ENCODE results near the gene TMSB10.

The TMSB10 gene

DNA sequence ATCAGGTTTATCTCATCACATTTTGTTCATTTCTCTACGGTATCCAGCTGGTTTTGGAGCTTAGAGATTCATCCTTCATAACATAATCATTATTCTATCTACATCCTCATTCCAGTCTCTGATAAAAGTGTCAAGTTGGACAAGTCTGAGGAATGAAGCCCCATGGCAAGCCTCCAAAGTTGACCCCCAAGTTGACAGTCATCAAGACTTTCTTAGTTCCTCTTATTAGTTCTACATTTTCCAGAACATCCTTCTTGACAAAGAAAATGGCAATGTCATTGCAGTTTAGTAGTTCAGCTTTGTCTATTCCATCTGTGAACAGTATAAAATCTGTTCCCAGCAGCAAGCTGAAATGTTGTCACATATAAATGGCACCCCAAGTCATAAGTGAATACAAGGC is 4.5 kb upstream of the TMSB10 start:
- Histone ChIP-seq H3K36me3 (ENCODE audit: control insufficient read depth in 4 of 4, insufficient read depth in 4 of 4, low read length in 3 of 4) (no peaks in the 10 kb centered on the region), H3K9me3 (ENCODE audit: control extremely low read depth in 1 of 5, control insufficient read depth in 4 of 5, insufficient read depth in 2 of 5, low read depth in 1 of 5, low read length in 4 of 5) (no peaks in the 10 kb centered on the region), H3K27ac (ENCODE audit: insufficient read depth in 1 of 2, low read depth in 1 of 2, low read length in 2 of 2, poor library complexity in 1 of 2, severe bottlenecking in 2 of 2) (no peak overlapping the region), H3K27me3 (replicated peaks in 2 of 5; ENCODE audit: control insufficient read depth in 4 of 5, insufficient read depth in 5 of 5, low read length in 4 of 5) (no peaks in the 10 kb centered on the region), H3K4me3 (ENCODE audit: control insufficient read depth in 1 of 7, extremely low read depth in 1 of 7, insufficient read depth in 4 of 7, low read depth in 2 of 7, low read length in 6 of 7) (no peak overlapping the region), H3K4me1 (ENCODE audit: control extremely low read depth in 1 of 4, control insufficient read depth in 4 of 4, insufficient read depth in 4 of 4, low read length in 3 of 4) (peaks cover 2 to 56% (median 29%) of the 10 kb centered on the region in 4 experiments)
- ChIA-PET POLR2A (interaction anchor here (1.2 kb wide), 1 partner anchor 18 kb away, joined by 3 read pairs; no protein-coding TSS in a partner anchor), CTCF (interaction anchor here (1.1 to 3.9 kb wide), 4 partner anchors 11 to 25 kb away, joined by 3 to 16 read pairs (median 4); no protein-coding TSS in a partner anchor)
- peak in 2 of 3 donors; percentile 44 to 54 for DNase-seq
- WGBS (ENCODE audit: insufficient coverage), result 83% methylated on average over 1 of the region's 1 CpG

DNA sequence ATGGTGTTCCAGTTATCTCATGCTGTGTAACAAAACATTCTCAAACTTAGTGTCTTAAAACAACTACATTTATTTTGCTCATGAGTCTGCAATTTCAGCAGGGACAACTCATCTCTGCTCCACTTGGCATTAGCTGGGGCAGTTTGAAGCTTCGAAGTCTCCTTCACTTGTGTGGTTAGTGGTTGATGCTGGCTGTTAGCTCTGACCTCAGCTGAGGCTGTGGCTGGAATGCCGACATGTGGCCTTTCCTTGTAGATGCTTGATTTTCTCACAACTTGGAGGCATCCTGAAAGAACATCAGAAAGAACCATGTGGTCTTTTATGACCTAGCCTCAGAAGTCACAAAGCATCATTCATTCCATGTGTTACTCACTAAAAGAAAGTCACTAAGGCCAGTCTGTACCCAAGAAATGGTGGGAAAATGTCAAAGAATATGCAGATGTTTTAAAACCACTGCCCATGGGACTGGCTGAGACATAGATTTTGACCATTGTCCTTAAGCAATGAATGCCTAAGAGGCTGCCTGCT is 3.8 kb upstream of the TMSB10 start:
- peaks cover 0 to under 1% (median 0%) of the 10 kb centered on the region in 4 experiments for H3K36me3 ChIP-seq (ENCODE audit: control insufficient read depth in 4 of 4, insufficient read depth in 4 of 4, low read length in 3 of 4)
- ChIA-PET POLR2A (no interaction called here), CTCF (interaction anchor here (0.6 to 2.6 kb wide), 4 partner anchors 15 to 99 kb away, joined by 3 to 12 read pairs (median 3); no protein-coding TSS in a partner anchor)
- DNase-seq, result peak in 1 of 3 donors; percentile 39
- no peaks in the 10 kb centered on the region for H3K9me3 ChIP-seq (ENCODE audit: control extremely low read depth in 1 of 5, control insufficient read depth in 4 of 5, insufficient read depth in 2 of 5, low read depth in 1 of 5, low read length in 4 of 5)
- 42% methylated on average over 2 of the region's 2 CpGs for WGBS (ENCODE audit: insufficient coverage)
- peaks cover 2 to 59% (median 30%) of the 10 kb centered on the region in 4 experiments for H3K4me1 ChIP-seq (ENCODE audit: control extremely low read depth in 1 of 4, control insufficient read depth in 4 of 4, insufficient read depth in 4 of 4, low read length in 3 of 4)
- no peak overlapping the region for H3K27ac ChIP-seq (ENCODE audit: insufficient read depth in 1 of 2, low read depth in 1 of 2, low read length in 2 of 2, poor library complexity in 1 of 2, severe bottlenecking in 2 of 2)
- H3K27me3 ChIP-seq (replicated peaks in 2 of 5; ENCODE audit: control insufficient read depth in 4 of 5, insufficient read depth in 5 of 5, low read length in 4 of 5), result no peaks in the 10 kb centered on the region
- H3K4me3 ChIP-seq (ENCODE audit: control insufficient read depth in 1 of 7, extremely low read depth in 1 of 7, insufficient read depth in 4 of 7, low read depth in 2 of 7, low read length in 6 of 7), result no peak overlapping the region

DNA sequence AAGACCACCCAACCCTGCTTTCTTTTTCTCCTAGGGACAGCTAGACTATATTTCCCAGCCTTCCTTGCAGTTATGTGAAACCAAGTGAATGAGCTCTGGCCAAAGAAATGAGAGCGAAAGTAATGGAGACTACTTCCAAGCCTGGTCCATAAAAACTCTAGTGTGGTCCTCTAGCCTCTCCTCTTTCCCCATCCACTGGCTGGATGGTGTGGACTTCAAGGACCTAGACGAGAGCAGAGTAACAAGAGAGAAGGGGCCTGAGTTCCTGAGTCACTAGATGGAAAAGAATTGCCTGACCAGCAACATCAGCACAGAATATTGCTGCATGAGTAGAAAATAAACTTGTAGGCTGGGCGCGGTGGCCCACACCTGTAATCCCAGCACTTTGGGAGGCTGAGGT is 2.9 kb upstream of the TMSB10 start:
- H3K27me3 ChIP-seq (replicated peaks in 2 of 5; ENCODE audit: control insufficient read depth in 4 of 5, insufficient read depth in 5 of 5, low read length in 4 of 5), result no peaks in the 10 kb centered on the region
- POLR2A ChIA-PET, result no interaction called here
- H3K4me3 ChIP-seq (ENCODE audit: control insufficient read depth in 1 of 7, extremely low read depth in 1 of 7, insufficient read depth in 4 of 7, low read depth in 2 of 7, low read length in 6 of 7), result no peak overlapping the region
- DNase-seq, result no peak
- CTCF ChIA-PET, result interaction anchor here (0.6 to 2.6 kb wide), 5 partner anchors 14 to 98 kb away, joined by 3 to 12 read pairs (median 3); no protein-coding TSS in a partner anchor
- WGBS (ENCODE audit: insufficient coverage), result 94% methylated on average over 3 of the region's 4 CpGs
- H3K27ac ChIP-seq (ENCODE audit: insufficient read depth in 1 of 2, low read depth in 1 of 2, low read length in 2 of 2, poor library complexity in 1 of 2, severe bottlenecking in 2 of 2), result no peak overlapping the region
- peaks cover 2 to 65% (median 35%) of the 10 kb centered on the region in 4 experiments for H3K4me1 ChIP-seq (ENCODE audit: control extremely low read depth in 1 of 4, control insufficient read depth in 4 of 4, insufficient read depth in 4 of 4, low read length in 3 of 4)
- peaks cover 0 to 2% (median 0%) of the 10 kb centered on the region in 4 experiments for H3K36me3 ChIP-seq (ENCODE audit: control insufficient read depth in 4 of 4, insufficient read depth in 4 of 4, low read length in 3 of 4)
- no peaks in the 10 kb centered on the region for H3K9me3 ChIP-seq (ENCODE audit: control extremely low read depth in 1 of 5, control insufficient read depth in 4 of 5, insufficient read depth in 2 of 5, low read depth in 1 of 5, low read length in 4 of 5)

DNA sequence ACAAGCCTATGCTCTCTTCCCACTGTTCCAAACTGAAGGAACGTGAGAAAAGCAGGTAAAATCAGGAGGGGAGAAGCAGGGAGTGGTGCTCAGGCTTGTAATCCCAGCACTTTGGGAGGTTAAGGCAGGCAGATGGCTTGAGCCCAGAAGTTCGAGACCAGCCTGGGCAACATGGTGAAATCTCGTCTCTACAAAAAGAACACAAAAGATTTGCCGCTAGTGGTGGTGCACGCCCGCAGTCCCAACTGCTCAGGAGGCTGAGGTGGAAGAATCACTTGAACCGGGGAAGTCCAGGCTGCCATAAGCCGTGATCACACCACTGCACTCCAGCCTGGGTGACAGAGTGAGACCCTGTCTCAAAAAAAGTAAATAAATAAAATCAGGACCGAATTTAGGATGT is 1.3 kb upstream of the TMSB10 start:
- peak overlapping the region in 1 of 7 experiments; percentile 96 for H3K4me3 ChIP-seq (ENCODE audit: control insufficient read depth in 1 of 7, extremely low read depth in 1 of 7, insufficient read depth in 4 of 7, low read depth in 2 of 7, low read length in 6 of 7)
- CTCF ChIA-PET, result interaction anchor here (1.0 to 4.7 kb wide), 3 partner anchors 17 to 66 kb away, joined by 3 to 42 read pairs (median 4); no protein-coding TSS in a partner anchor
- no peak for DNase-seq
- peaks cover 0 to 60% (median 25%) of the 10 kb centered on the region in 4 experiments for H3K4me1 ChIP-seq (ENCODE audit: control extremely low read depth in 1 of 4, control insufficient read depth in 4 of 4, insufficient read depth in 4 of 4, low read length in 3 of 4)
- H3K27me3 ChIP-seq (replicated peaks in 2 of 5; ENCODE audit: control insufficient read depth in 4 of 5, insufficient read depth in 5 of 5, low read length in 4 of 5), result no peaks in the 10 kb centered on the region
- H3K36me3 ChIP-seq (ENCODE audit: control insufficient read depth in 4 of 4, insufficient read depth in 4 of 4, low read length in 3 of 4), result peaks cover 0 to 2% (median 0%) of the 10 kb centered on the region in 4 experiments
- no peaks in the 10 kb centered on the region for H3K9me3 ChIP-seq (ENCODE audit: control extremely low read depth in 1 of 5, control insufficient read depth in 4 of 5, insufficient read depth in 2 of 5, low read depth in 1 of 5, low read length in 4 of 5)
- no peak overlapping the region for H3K27ac ChIP-seq (ENCODE audit: insufficient read depth in 1 of 2, low read depth in 1 of 2, low read length in 2 of 2, poor library complexity in 1 of 2, severe bottlenecking in 2 of 2)
- 88% methylated on average over 5 of the region's 9 CpGs for WGBS (ENCODE audit: insufficient coverage)
- POLR2A ChIA-PET, result interaction anchor here (1.0 to 1.2 kb wide), 2 partner anchors 22 to 35 kb away, joined by 3 to 5 read pairs; no protein-coding TSS in a partner anchor

DNA sequence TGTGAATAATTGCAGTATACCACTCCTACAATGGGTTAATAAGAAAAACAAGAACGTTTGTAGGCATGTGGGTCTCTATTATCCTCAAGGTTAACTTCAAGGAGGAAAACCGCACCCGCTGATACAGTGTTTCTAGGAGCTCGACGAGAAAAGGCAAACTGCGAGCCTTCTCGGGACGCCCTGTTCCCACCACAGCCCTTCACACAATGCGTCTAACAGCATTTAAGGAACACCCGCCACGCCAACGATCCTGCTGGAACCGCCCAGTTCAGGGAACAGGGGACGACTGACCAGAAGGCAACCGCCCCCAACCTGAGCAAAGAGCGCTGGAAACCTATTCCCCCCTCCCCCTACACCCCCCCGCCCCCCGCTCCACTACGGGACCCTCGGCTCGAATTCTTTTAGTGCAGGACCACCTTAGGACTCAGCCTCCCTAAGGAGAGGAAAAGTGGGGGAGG is 710 bp upstream of the TMSB10 start:
- Histone ChIP-seq H3K9me3 (ENCODE audit: control extremely low read depth in 1 of 5, control insufficient read depth in 4 of 5, insufficient read depth in 2 of 5, low read depth in 1 of 5, low read length in 4 of 5) (no peaks in the 10 kb centered on the region), H3K4me3 (ENCODE audit: control insufficient read depth in 1 of 7, extremely low read depth in 1 of 7, insufficient read depth in 4 of 7, low read depth in 2 of 7, low read length in 6 of 7) (peak overlapping the region; percentile 75 to 98 (median 85))

DNA sequence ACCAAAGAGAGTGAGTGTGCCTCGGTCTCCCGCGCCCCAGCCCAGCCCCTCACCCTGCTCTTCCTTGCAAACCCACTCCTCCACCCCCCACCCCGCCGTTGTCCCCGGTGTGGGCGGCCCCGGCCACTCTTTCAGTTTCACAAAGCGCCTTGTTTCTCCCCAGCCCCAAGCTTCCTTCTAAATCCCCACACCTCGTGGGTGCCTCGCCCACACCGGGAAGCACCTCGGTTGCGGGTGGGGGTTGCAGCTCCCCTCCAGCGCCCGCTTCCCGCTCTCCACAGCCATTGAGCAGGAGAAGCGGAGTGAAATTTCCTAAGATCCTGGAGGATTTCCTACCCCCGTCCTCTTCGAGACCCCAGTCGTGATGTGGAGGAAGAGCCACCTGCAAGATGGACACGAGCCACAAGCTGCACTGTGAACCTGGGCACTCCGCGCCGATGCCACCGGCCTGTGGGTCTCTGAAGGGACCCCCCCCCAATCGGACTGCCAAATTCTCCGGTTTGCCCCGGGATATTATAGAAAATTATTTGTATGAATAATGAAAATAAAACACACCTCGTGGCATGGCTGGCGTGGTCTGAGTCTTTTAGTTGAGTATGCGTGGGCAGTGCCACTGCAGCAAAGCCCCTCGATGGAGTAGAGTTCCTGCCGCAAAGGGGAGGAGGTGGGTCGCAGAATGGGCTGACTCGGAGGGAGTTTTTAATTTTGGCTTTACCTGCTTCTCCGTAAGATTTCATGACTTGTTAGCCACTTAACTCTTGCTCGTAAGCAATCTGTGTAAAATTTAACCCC is 848 bp downstream of the TMSB10 start:
- peak in 1 of 3 donors; percentile 43 for DNase-seq

More for the DNA sequence above, 710 bp upstream of the TMSB10 start:
- CTCF ChIA-PET, result interaction anchor here (1.0 to 4.7 kb wide), 5 partner anchors 18 to 108 kb away, joined by 3 to 42 read pairs (median 4); no protein-coding TSS in a partner anchor
- WGBS (ENCODE audit: insufficient coverage), result 0% methylated on average over 9 of the region's 21 CpGs
- POLR2A ChIA-PET, result interaction anchor here (0.7 to 1.2 kb wide), 4 partner anchors 11 to 35 kb away, joined by 3 to 5 read pairs (median 3); no protein-coding TSS in a partner anchor
- peak overlapping the region in 1 of 2 experiments; percentile 77 for H3K27ac ChIP-seq (ENCODE audit: insufficient read depth in 1 of 2, low read depth in 1 of 2, low read length in 2 of 2, poor library complexity in 1 of 2, severe bottlenecking in 2 of 2)
- H3K27me3 ChIP-seq (replicated peaks in 2 of 5; ENCODE audit: control insufficient read depth in 4 of 5, insufficient read depth in 5 of 5, low read length in 4 of 5), result no peaks in the 10 kb centered on the region
- peaks cover 0 to 2% (median 0%) of the 10 kb centered on the region in 4 experiments for H3K36me3 ChIP-seq (ENCODE audit: control insufficient read depth in 4 of 4, insufficient read depth in 4 of 4, low read length in 3 of 4)
- peak in 2 of 3 donors; percentile 52 to 64 for DNase-seq
- peaks cover 0 to 54% (median 23%) of the 10 kb centered on the region in 4 experiments for H3K4me1 ChIP-seq (ENCODE audit: control extremely low read depth in 1 of 4, control insufficient read depth in 4 of 4, insufficient read depth in 4 of 4, low read length in 3 of 4)

More for the DNA sequence above, 848 bp downstream of the TMSB10 start:
- H3K4me1 ChIP-seq (ENCODE audit: control extremely low read depth in 1 of 4, control insufficient read depth in 4 of 4, insufficient read depth in 4 of 4, low read length in 3 of 4), result peaks cover 0 to 42% (median 20%) of the 10 kb centered on the region in 4 experiments
- ChIA-PET POLR2A (interaction anchor here (0.6 to 2.3 kb wide), 8 partner anchors 11 to 406 kb away, joined by 3 to 8 read pairs (median 3); no protein-coding TSS in a partner anchor), CTCF (interaction anchor here (0.7 to 4.7 kb wide), 13 partner anchors 8 to 106 kb away, joined by 3 to 42 read pairs (median 4); no protein-coding TSS in a partner anchor)
- peak overlapping the region; percentile 40 to 77 for H3K27ac ChIP-seq (ENCODE audit: insufficient read depth in 1 of 2, low read depth in 1 of 2, low read length in 2 of 2, poor library complexity in 1 of 2, severe bottlenecking in 2 of 2)
- no peaks in the 10 kb centered on the region for H3K27me3 ChIP-seq (replicated peaks in 2 of 5; ENCODE audit: control insufficient read depth in 4 of 5, insufficient read depth in 5 of 5, low read length in 4 of 5)
- H3K4me3 ChIP-seq (ENCODE audit: control insufficient read depth in 1 of 7, extremely low read depth in 1 of 7, insufficient read depth in 4 of 7, low read depth in 2 of 7, low read length in 6 of 7), result peak overlapping the region; percentile 75 to 98 (median 85)
- WGBS (ENCODE audit: insufficient coverage), result 0% methylated on average over 25 of the region's 38 CpGs
- peaks cover 0 to 2% (median 0%) of the 10 kb centered on the region in 4 experiments for H3K36me3 ChIP-seq (ENCODE audit: control insufficient read depth in 4 of 4, insufficient read depth in 4 of 4, low read length in 3 of 4)
- H3K9me3 ChIP-seq (ENCODE audit: control extremely low read depth in 1 of 5, control insufficient read depth in 4 of 5, insufficient read depth in 2 of 5, low read depth in 1 of 5, low read length in 4 of 5), result no peaks in the 10 kb centered on the region
